Chondrocyte (in vitro differentiated cells): ENCODE measurements around the gene TFDP1. TPM values are rescaled to one million over a fixed set of nuclear protein-coding genes. Genes with fewer than 3 reads are reported as not detected.

Experiments used
- DNase-seq: peaks from one replicate; pipeline ENCODE4 v3.0.0; 2021; ENCODE audit warnings: mixed read lengths, low spot score
- H3K27ac Mint-ChIP-seq: one replicate; pipeline ENCODE4 v1.8.0; 2021; ENCODE audit warnings: mild to moderate bottlenecking, moderate library complexity, mixed read lengths; ENCODE audit not compliant: unreplicated experiment
- H3K27me3 Mint-ChIP-seq: 2 replicates; pipeline ENCODE4 v1.8.0; 2021; ENCODE audit warnings: low read depth, mixed read lengths
- H3K36me3 Mint-ChIP-seq: 2 replicates; pipeline ENCODE4 v1.8.0; 2021; ENCODE audit warnings: low read depth, mixed read lengths
- H3K4me1 Mint-ChIP-seq: 2 replicates; pipeline ENCODE4 v1.8.0; 2021; ENCODE audit warnings: low read depth, mild to moderate bottlenecking, mixed read lengths
- H3K4me3 Mint-ChIP-seq: one replicate; pipeline ENCODE4 v1.8.0; 2021; ENCODE audit warnings: mild to moderate bottlenecking, moderate library complexity, mixed read lengths; ENCODE audit not compliant: unreplicated experiment
- H3K9me3 Mint-ChIP-seq: 2 replicates; pipeline ENCODE4 v1.8.0; 2021; ENCODE audit warnings: low read depth, mixed read lengths
- CTCF ChIP-seq: fragments of 200-600 bp; sonication (generic); IDR thresholded peaks from 2 replicates; pipeline ENCODE4 v1.5.0; 2021; ENCODE audit warnings: antibody characterized with exemption, mild to moderate bottlenecking, moderate library complexity
- total RNA-seq: library from RNA; stranded (reverse); gene quantifications from 3 replicates; pipeline ENCODE4 v1.2.1, GENCODE V29; 2021

Gene TFDP1
- total RNA-seq, 1 donor from 2014 or later, result 54.3 TPM

DNA sequence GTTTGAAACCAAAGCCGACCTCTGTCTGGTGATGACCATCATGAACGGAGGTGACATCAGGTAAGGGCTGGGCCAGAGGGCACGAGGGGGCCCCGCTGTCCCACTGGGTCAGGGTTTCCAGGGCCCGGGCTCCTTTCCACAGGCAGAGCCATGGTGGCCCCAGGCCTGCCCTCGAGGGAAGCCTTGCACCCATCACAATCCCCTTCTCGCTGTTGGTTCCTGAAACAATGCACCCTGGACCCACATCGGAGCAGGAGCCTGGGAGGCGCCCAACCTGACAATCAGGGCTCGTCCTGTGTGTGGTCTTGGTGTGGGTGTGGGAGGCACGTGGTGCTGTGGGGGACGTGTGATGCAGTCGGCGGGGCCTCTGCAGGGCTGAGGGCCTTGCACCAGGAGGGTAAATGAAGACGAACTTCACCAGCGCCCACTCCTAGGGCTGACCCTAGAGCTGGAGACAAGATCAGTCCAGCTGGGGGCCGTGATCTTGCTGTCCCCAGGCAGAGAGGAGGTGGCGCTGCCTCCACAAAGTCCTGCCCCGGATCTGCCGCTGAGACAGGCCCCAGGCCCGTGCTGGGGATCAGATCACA lies 85.3 kb downstream of the TFDP1 start:
- H3K27me3 Mint-ChIP-seq, result peaks cover 2% of the 10 kb centered on the region
- H3K9me3 Mint-ChIP-seq, result no peaks in the 10 kb centered on the region
- DNase-seq, result peak; percentile 85
- no peak overlapping the region for H3K27ac Mint-ChIP-seq
- no peak overlapping the region for H3K4me3 Mint-ChIP-seq
- H3K36me3 Mint-ChIP-seq, result no peaks in the 10 kb centered on the region
- no peak for TF ChIP-seq CTCF
- no peaks in the 10 kb centered on the region for H3K4me1 Mint-ChIP-seq

GRCh38 chr13:113670541-113670940 lies 86.0 kb downstream of the TFDP1 start:
- H3K36me3 Mint-ChIP-seq, result no peaks in the 10 kb centered on the region
- DNase-seq, result no peak
- H3K9me3 Mint-ChIP-seq, result no peaks in the 10 kb centered on the region
- no peak overlapping the region for H3K4me3 Mint-ChIP-seq
- peaks cover 2% of the 10 kb centered on the region for H3K27me3 Mint-ChIP-seq
- H3K4me1 Mint-ChIP-seq, result no peaks in the 10 kb centered on the region
- H3K27ac Mint-ChIP-seq, result no peak overlapping the region
- TF ChIP-seq CTCF, result no peak

DNA sequence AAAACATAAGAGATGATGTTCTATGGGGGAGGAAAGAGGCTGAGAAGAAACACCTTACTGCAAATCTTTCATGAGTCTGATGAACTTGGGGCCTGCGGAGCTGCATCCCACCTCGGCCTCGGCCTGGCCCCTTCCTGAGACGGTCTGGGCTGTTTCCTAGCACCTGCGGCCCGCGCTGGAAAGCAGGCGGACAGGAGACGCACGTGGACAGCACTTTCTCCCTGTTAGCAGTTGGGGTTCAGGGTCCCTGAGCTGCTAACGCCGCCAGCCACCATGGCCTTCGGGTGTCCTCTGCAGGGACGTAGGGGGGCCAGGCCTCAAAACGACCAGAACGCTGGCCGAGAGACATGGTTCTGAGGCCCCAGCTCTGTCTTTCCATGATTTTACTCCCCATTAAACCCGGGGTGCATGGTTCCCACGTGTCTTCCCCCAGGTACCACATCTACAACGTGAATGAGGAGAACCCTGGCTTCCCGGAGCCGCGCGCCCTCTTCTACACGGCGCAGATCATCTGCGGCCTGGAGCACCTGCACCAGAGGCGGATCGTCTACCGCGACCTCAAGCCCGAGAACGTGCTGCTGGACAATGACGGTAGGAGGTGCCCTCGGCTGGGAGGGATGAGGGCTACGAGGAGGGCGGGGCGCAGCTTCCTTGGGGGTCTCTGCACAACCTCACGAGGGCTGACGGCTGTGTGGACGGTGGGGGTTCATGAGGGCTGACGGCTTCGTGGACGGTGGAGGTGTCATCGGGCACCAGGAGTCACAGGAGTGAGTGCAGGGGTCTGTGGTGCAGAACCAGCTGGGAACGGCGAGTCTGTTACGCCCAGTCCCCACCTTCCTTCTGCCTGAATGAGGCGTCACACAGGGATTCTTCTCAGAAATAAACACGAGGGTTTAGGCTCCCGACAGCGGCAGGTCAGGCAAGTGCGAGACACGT lies 86.8 kb downstream of the TFDP1 start:
- H3K36me3 Mint-ChIP-seq, result no peaks in the 10 kb centered on the region
- H3K27ac Mint-ChIP-seq, result no peak overlapping the region
- H3K27me3 Mint-ChIP-seq, result peaks cover 2% of the 10 kb centered on the region
- no peak overlapping the region for H3K4me3 Mint-ChIP-seq
- TF ChIP-seq CTCF, result no peak
- H3K9me3 Mint-ChIP-seq, result no peaks in the 10 kb centered on the region
- no peaks in the 10 kb centered on the region for H3K4me1 Mint-ChIP-seq
- peak; percentile 87 for DNase-seq

- Mint-ChIP-seq H3K27ac (no peak overlapping the region), H3K9me3 (no peaks in the 10 kb centered on the region), H3K36me3 (no peaks in the 10 kb centered on the region), H3K4me3 (no peak overlapping the region), H3K27me3 (peaks cover 2% of the 10 kb centered on the region), H3K4me1 (no peaks in the 10 kb centered on the region)
- peak; percentile 84 for DNase-seq
- no peak for TF ChIP-seq CTCF
Observed at GRCh38 chr13:113672002-113672651, 87.6 kb downstream of the TFDP1 start.

Other genes with a start within 250 kb of the TFDP1 start
- gene GRTP1, start 220.6 kb upstream of the TFDP1 start, total RNA-seq, result 1.3 to 1.7 TPM (median 1.7 TPM) in 3 replicates
- 6.3 to 8.8 TPM (median 8.4 TPM) in 3 replicates for gene ADPRHL1, start 131.3 kb upstream of the TFDP1 start, total RNA-seq
- gene DCUN1D2, start 94.0 kb upstream of the TFDP1 start, total RNA-seq, result 17.0 to 24.9 TPM (median 19.5 TPM) in 3 replicates
- gene ATP4B, start 73.4 kb downstream of the TFDP1 start, total RNA-seq, result not detected in 3 replicates
- gene GRK1, start 82.5 kb downstream of the TFDP1 start, total RNA-seq, result 0.07 TPM in 1 of 3 replicates, not detected in the others
- gene TMEM255B, start 174.5 kb downstream of the TFDP1 start, total RNA-seq, result 2.6 to 7.1 TPM (median 5.2 TPM) in 3 replicates